Stimulated activated CD4-positive, alpha-beta T cell treated with anti-CD3 and anti-CD28 coated beads, Interleukin-2, amount 100 ng/mL, for 48 hours (primary cell): Measurements from ENCODE around the gene GOLT1A.

Experiments used
- DNase-seq, 2 donors: peaks; one replicate each; pipeline ENCODE4 v3.0.0-alpha.2; 2020

The GOLT1A gene

GRCh38 chr1:204190212-204191211, 23.3 kb downstream of the GOLT1A start:
- DNase-seq = no peak

- DNase-seq = no peak
Observed at GRCh38 chr1:204188959-204189639, 24.7 kb downstream of the GOLT1A start.

GRCh38 chr1:204186597-204186996, 27.2 kb downstream of the GOLT1A start:
- no peak for DNase-seq

GRCh38 chr1:204181116-204181515, 32.7 kb downstream of the GOLT1A start:
- DNase-seq = no peak

GRCh38 chr1:204180133-204180532, 33.7 kb downstream of the GOLT1A start:
- no peak for DNase-seq

GRCh38 chr1:204178487-204179281, 35.1 kb downstream of the GOLT1A start:
- no peak for DNase-seq

- DNase-seq = no peak
Observed at GRCh38 chr1:204177133-204177532, 36.7 kb downstream of the GOLT1A start.

- no peak for DNase-seq
Observed at GRCh38 chr1:204176049-204176448, 37.7 kb downstream of the GOLT1A start.

- DNase-seq = no peak
Observed at GRCh38 chr1:204174958-204175357, 38.8 kb downstream of the GOLT1A start.

GRCh38 chr1:204172404-204173029, 41.3 kb downstream of the GOLT1A start:
- DNase-seq = no peak

GRCh38 chr1:204171751-204172178, 42.0 kb downstream of the GOLT1A start:
- no peak for DNase-seq

- DNase-seq = no peak
Observed at GRCh38 chr1:204170494-204171155, 43.2 kb downstream of the GOLT1A start.

GRCh38 chr1:204169858-204170257, 43.9 kb downstream of the GOLT1A start:
- no peak for DNase-seq

- no peak for DNase-seq
Observed at GRCh38 chr1:204167730-204168129, 46.1 kb downstream of the GOLT1A start.

- DNase-seq = no peak
Observed at GRCh38 chr1:204166219-204166618, 47.6 kb downstream of the GOLT1A start, which contains the start of gene REN. TSS of gene REN (minus strand) at chr1:204166337. CDS start at chr1:204166293, 44 bp downstream.

GRCh38 chr1:204162494-204163074, 51.2 kb downstream of the GOLT1A start:
- peak; percentile 80 to 82 for DNase-seq

- no peak for DNase-seq
Observed at GRCh38 chr1:204161609-204162493, 51.9 kb downstream of the GOLT1A start.

GRCh38 chr1:204157962-204158361, 55.8 kb downstream of the GOLT1A start:
- DNase-seq = no peak

GRCh38 chr1:204155881-204156280, 57.9 kb downstream of the GOLT1A start:
- DNase-seq = no peak

- DNase-seq = no peak
Observed at GRCh38 chr1:204154568-204155255, 59.1 kb downstream of the GOLT1A start.
